Measurements from ENCODE around the gene TNNC1. TPM values are rescaled to one million over a fixed set of nuclear protein-coding genes. Genes with fewer than 3 reads are reported as not detected.
A peak's percentile ranks its signal among the peaks of the same experiment; 100 is the strongest.

TNNC1 gene
- polyA plus RNA-seq, 3 donors = not detected

DNA sequence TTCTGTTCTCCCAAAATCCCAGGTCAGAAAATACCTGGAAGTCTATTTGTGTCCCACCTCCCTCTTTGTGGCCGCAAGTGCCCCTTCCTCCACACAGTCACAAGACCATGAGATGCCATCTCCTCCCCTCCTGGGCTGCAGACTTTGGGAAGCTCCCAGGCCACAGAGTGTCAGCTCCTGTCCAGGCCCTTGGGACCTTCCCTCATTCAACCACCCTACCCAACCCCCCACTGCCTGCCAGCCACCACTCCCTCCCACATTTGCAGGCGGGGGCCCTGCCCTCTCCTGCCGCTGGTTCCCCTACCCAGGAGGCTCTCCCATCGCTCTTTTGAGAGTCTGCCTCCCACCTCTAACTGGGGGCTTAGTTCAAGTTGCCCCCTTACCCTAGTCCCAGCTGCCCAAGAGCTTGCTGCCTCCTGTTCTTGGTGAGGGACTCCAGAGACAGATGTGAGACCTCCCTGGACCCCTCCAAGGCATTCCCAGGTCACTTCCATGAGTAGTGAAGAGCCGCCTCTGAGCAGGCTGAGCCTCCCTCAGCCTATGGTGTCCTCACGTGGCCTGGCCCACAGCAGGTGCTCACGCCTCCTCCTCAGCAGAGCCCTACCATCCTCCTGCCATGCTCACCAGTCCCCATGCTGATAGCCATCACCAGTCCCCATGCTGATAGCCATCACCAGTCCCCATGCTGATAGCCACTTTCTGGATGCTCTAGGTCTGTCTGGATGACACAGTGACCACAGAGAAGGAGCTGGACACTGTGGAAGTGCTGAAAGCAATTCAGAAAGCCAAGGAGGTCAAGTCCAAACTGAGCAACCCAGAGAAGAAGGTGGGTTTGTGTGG is 25.4 kb upstream of the TNNC1 start:
- peaks cover 64 to 79% of the 10 kb centered on the region in 2 donors for H3K36me3 ChIP-seq (replicated peaks in 1 of 2; ENCODE audit: control insufficient read depth in 1 of 2, insufficient read depth in 2 of 2, low read length in 2 of 2)
- H3K9ac ChIP-seq (ENCODE audit: insufficient read depth, low read length, poor library complexity, severe bottlenecking) = no peak overlapping the region
- H3K27me3 ChIP-seq (ENCODE audit: control insufficient read depth in 2 of 2, insufficient read depth in 2 of 2, low read length in 2 of 2) = no peaks in the 10 kb centered on the region
- H2AFZ ChIP-seq (ENCODE audit: insufficient read depth, low read depth, low read length, poor library complexity, severe bottlenecking) = no peak overlapping the region
- Mint-ChIP-seq H3K27me3 (ENCODE audit: low read depth in 3 of 3) (peaks cover 0 to 5% (median 0%) of the 10 kb centered on the region in 3 donors), H3K4me3 (no peak overlapping the region), H3K27ac (peak overlapping the region in 2 of 7 donors; percentile 1 to 59), H3K9me3 (no peaks in the 10 kb centered on the region), H3K4me1 (peaks cover 53% of the 10 kb centered on the region), H3K36me3 (peaks cover 76 to 83% of the 10 kb centered on the region in 2 donors)
- H3K79me2 ChIP-seq (ENCODE audit: insufficient read depth, low read length) = peaks cover 10% of the 10 kb centered on the region
- H3K4me1 ChIP-seq (ENCODE audit: control insufficient read depth in 1 of 2, insufficient read depth in 2 of 2, low read length in 2 of 2) = peaks cover 57% of the 10 kb centered on the region in 2 donors
- H3K4me2 ChIP-seq (replicated peaks; ENCODE audit: extremely low read depth, low read length, poor library complexity, severe bottlenecking) = no peak overlapping the region
- TF ChIP-seq, protein P1, sequence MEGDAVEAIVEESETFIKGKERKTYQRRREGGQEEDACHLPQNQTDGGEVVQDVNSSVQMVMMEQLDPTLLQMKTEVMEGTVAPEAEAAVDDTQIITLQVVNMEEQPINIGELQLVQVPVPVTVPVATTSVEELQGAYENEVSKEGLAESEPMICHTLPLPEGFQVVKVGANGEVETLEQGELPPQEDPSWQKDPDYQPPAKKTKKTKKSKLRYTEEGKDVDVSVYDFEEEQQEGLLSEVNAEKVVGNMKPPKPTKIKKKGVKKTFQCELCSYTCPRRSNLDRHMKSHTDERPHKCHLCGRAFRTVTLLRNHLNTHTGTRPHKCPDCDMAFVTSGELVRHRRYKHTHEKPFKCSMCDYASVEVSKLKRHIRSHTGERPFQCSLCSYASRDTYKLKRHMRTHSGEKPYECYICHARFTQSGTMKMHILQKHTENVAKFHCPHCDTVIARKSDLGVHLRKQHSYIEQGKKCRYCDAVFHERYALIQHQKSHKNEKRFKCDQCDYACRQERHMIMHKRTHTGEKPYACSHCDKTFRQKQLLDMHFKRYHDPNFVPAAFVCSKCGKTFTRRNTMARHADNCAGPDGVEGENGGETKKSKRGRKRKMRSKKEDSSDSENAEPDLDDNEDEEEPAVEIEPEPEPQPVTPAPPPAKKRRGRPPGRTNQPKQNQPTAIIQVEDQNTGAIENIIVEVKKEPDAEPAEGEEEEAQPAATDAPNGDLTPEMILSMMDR (IDR thresholded peaks at IDR 0.05) = no peak
- H3K9me3 ChIP-seq (replicated peaks in 1 of 2; ENCODE audit: control insufficient read depth in 1 of 2, insufficient read depth in 1 of 2, low read length in 2 of 2) = no peaks in the 10 kb centered on the region
- intact Hi-C loops (cut with micrococcal nuclease) = no loop called here
- no peak for DNase-seq
- no peaks in the 10 kb centered on the region for H4K20me1 ChIP-seq (ENCODE audit: insufficient read depth, low read length)
- peak overlapping the region in 1 of 2 donors; percentile 35 for H3K27ac ChIP-seq (ENCODE audit: low read depth in 1 of 2, low read length in 2 of 2)
- 92% methylated on average over 7 of the region's 7 CpGs for WGBS (ENCODE audit: insufficient coverage)
- no peak overlapping the region for H3K4me3 ChIP-seq (replicated peaks in 1 of 3; ENCODE audit: low read depth in 2 of 3, low read length in 3 of 3)

DNA sequence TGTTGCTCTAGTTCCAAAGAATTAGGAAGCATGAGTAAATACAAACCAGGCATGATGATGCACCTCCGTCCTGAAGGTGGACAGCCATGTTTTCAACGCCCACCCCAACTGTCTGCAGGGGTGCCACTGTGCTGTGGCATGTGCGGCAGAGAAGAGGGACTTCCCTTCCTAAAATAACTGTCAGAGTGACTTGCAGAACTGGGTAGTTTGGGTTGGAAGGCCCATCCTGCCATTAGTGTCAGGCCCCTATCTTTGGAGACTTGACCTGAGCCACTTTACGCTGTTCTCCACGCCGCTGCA is 23.9 kb upstream of the TNNC1 start:
- Histone ChIP-seq H3K79me2 (ENCODE audit: insufficient read depth, low read length) (peaks cover 12% of the 10 kb centered on the region), H4K20me1 (ENCODE audit: insufficient read depth, low read length) (no peaks in the 10 kb centered on the region), H3K4me1 (ENCODE audit: control insufficient read depth in 1 of 2, insufficient read depth in 2 of 2, low read length in 2 of 2) (peaks cover 71% of the 10 kb centered on the region in 2 donors), H3K27ac (ENCODE audit: low read depth in 1 of 2, low read length in 2 of 2) (peak overlapping the region in 1 of 2 donors; percentile 81), H3K36me3 (replicated peaks in 1 of 2; ENCODE audit: control insufficient read depth in 1 of 2, insufficient read depth in 2 of 2, low read length in 2 of 2) (peaks cover 61 to 80% of the 10 kb centered on the region in 2 donors), H3K27me3 (ENCODE audit: control insufficient read depth in 2 of 2, insufficient read depth in 2 of 2, low read length in 2 of 2) (no peaks in the 10 kb centered on the region), H2AFZ (ENCODE audit: insufficient read depth, low read depth, low read length, poor library complexity, severe bottlenecking) (no peak overlapping the region), H3K9me3 (replicated peaks in 1 of 2; ENCODE audit: control insufficient read depth in 1 of 2, insufficient read depth in 1 of 2, low read length in 2 of 2) (no peaks in the 10 kb centered on the region), H3K4me3 (replicated peaks in 1 of 3; ENCODE audit: low read depth in 2 of 3, low read length in 3 of 3) (no peak overlapping the region), H3K9ac (ENCODE audit: insufficient read depth, low read length, poor library complexity, severe bottlenecking) (no peak overlapping the region), H3K4me2 (replicated peaks; ENCODE audit: extremely low read depth, low read length, poor library complexity, severe bottlenecking) (no peak overlapping the region)
- Mint-ChIP-seq H3K4me1 (peaks cover 67% of the 10 kb centered on the region), H3K9me3 (no peaks in the 10 kb centered on the region), H3K27me3 (ENCODE audit: low read depth in 3 of 3) (peaks cover 0 to 3% (median 0%) of the 10 kb centered on the region in 3 donors), H3K36me3 (peaks cover 65 to 83% of the 10 kb centered on the region in 2 donors), H3K4me3 (peak overlapping the region in 1 of 2 donors; percentile 55), H3K27ac (peak overlapping the region in 3 of 7 donors; percentile 38 to 85 (median 48))
- no peak for DNase-seq
- intact Hi-C loops (cut with micrococcal nuclease) = no loop called here
- 70% methylated on average over 5 of the region's 6 CpGs for WGBS (ENCODE audit: insufficient coverage)
- TF ChIP-seq, protein P1 (IDR thresholded peaks at IDR 0.05) = no peak
